Measurements from ENCODE around the gene PER1. TPM values are rescaled to one million over a fixed set of nuclear protein-coding genes. Genes with fewer than 3 reads are reported as not detected.
A peak's percentile ranks its signal among the peaks of the same experiment; 100 is the strongest.

PER1 gene
- total RNA-seq, 1 donor from 2014 or later = 350 TPM

GRCh38 chr17:8140065-8141029 is 11.9 kb downstream of the PER1 start:
- peak overlapping the region; percentile 64 for H3K27ac ChIP-seq
- peaks cover 62% of the 10 kb centered on the region for H3K36me3 ChIP-seq
- H3K4me1 ChIP-seq = peaks cover 18% of the 10 kb centered on the region
- no peak overlapping the region for H3K4me3 ChIP-seq
- no peaks in the 10 kb centered on the region for H3K9me3 ChIP-seq
- peak; percentile 69 for DNase-seq
- intact Hi-C loops (cut with DNase I) = no loop called here
- TF ChIP-seq CTCF (IDR thresholded peaks at IDR 0.05) = no peak
- ATAC-seq = peak; percentile 0
- H3K27me3 ChIP-seq = no peaks in the 10 kb centered on the region

GRCh38 chr17:8138672-8139371 is 13.4 kb downstream of the PER1 start:
- peak; percentile 84 for TF ChIP-seq CTCF (IDR thresholded peaks at IDR 0.05)
- Histone ChIP-seq H3K4me1 (peaks cover 18% of the 10 kb centered on the region), H3K27ac (peak overlapping the region; percentile 64), H3K36me3 (peaks cover 46% of the 10 kb centered on the region), H3K9me3 (no peaks in the 10 kb centered on the region), H3K27me3 (no peaks in the 10 kb centered on the region), H3K4me3 (peak overlapping the region; percentile 40)
- peak; percentile 92 for ATAC-seq
- intact Hi-C loops (cut with DNase I) = no loop called here
- DNase-seq = peak; percentile 97

GRCh38 chr17:8138374-8138671 is 13.9 kb downstream of the PER1 start:
- H3K4me1 ChIP-seq = peaks cover 18% of the 10 kb centered on the region
- peak overlapping the region; percentile 64 for H3K27ac ChIP-seq
- H3K27me3 ChIP-seq = no peaks in the 10 kb centered on the region
- ATAC-seq = no peak
- H3K9me3 ChIP-seq = no peaks in the 10 kb centered on the region
- peaks cover 41% of the 10 kb centered on the region for H3K36me3 ChIP-seq
- TF ChIP-seq CTCF (IDR thresholded peaks at IDR 0.05) = no peak
- H3K4me3 ChIP-seq = peak overlapping the region; percentile 40
- no peak for DNase-seq
- intact Hi-C loops (cut with DNase I) = no loop called here

- no peaks in the 10 kb centered on the region for H3K9me3 ChIP-seq
- DNase-seq (no peak), ATAC-seq (no peak)
- peaks cover 36% of the 10 kb centered on the region for H3K36me3 ChIP-seq
- intact Hi-C loops (cut with DNase I) = no loop called here
- H3K4me3 ChIP-seq = peak overlapping the region; percentile 40
- peaks cover 18% of the 10 kb centered on the region for H3K4me1 ChIP-seq
- no peak for TF ChIP-seq CTCF (IDR thresholded peaks at IDR 0.05)
- no peaks in the 10 kb centered on the region for H3K27me3 ChIP-seq
- peak overlapping the region; percentile 64 for H3K27ac ChIP-seq
Observed at GRCh38 chr17:8137645-8138373, 14.4 kb downstream of the PER1 start.

- TF ChIP-seq CTCF (IDR thresholded peaks at IDR 0.05) = no peak
- Histone ChIP-seq H3K4me3 (no peak overlapping the region), H3K27me3 (peaks cover 9% of the 10 kb centered on the region), H3K9me3 (no peaks in the 10 kb centered on the region), H3K36me3 (no peaks in the 10 kb centered on the region), H3K4me1 (peaks cover 9% of the 10 kb centered on the region), H3K27ac (no peak overlapping the region)
- intact Hi-C loops (cut with DNase I) = no loop called here
- ATAC-seq (no peak), DNase-seq (no peak)
Observed at GRCh38 chr17:8133941-8134340, 18.3 kb downstream of the PER1 start.
